Measurements from ENCODE around the gene FAM47E.

- TF ChIP-seq CTCF (IDR thresholded peaks at IDR 0.05): no peak
- TF ChIP-seq POLR2A (IDR thresholded peaks at IDR 0.05): no peak
- no peak for TF ChIP-seq POLR2AphosphoS5 (IDR thresholded peaks at IDR 0.05)
Measured at GRCh38 chr4:76272073-76272472, 20.6 kb downstream of the FAM47E start.
